GM12892 (cell line): Measurements from ENCODE around the gene FRMD4B.

ENCODE experiments used
- POLR2A ChIP-seq: IDR thresholded peaks from 2 replicates; pipeline ENCODE4 v1.6.1; 2011; ENCODE audit warnings: low read depth, low read length, control low read depth
- POLR2AphosphoS5 ChIP-seq: IDR thresholded peaks from 2 replicates; pipeline ENCODE4 v1.6.1; 2011; ENCODE audit warnings: low read depth, low read length, control low read depth
- TAF1 ChIP-seq: IDR thresholded peaks from 2 replicates; pipeline ENCODE4 v1.6.1; 2011; ENCODE audit warnings: low read depth, mild to moderate bottlenecking, control low read depth, low read length, borderline replicate concordance

DNA sequence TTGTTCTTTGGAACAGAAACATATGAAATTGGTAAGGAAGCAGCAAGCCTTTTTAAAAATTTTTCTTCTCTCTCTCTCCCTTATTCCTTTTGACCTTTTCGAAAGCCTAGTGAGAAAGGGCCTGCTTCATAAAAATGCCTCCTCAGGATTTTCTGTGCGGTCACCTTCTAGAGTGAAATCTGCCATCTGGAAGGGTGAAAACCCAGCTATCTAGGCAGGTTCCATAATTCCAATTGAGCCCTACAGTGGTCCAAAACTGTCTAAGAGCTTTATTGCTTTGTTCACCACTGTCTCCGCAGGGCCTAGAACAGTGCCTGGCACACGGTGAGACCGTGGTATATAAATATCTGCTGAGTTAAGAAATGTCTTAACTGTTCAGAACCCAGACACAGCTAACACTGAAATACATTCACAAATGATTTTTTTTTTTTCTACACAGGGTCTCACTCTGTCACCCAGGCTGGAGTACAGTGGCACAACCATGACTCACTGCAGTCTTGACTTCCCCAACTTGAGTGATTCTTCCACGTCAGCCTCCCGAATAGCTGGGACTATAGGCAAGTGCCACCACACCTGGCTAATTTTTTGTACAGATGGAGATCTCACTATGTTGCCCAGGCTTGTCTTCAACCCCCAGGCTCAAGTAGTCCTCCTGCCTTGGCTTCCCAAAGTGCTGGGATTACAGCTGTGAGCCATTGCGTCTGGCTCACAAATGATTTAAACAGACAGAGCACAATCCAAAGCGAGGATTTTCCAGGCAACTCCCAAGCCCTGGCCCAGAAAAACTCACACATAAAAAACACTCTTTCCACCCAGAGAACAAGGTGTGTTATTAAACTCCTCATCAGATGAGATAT lies 64.4 kb downstream of the FRMD4B start:
- no peak for TF ChIP-seq TAF1
- no peak for TF ChIP-seq POLR2AphosphoS5
- no peak for TF ChIP-seq POLR2A
